ENCODE measurements around the gene CUBN. TPM values are rescaled to one million over a fixed set of nuclear protein-coding genes. Genes with fewer than 3 reads are reported as not detected.

CUBN gene
- total RNA-seq, 1 donor from 2014 or later, result 6.8 TPM

- no peak for DNase-seq (ENCODE audit: low spot score in 2 of 2)
- Histone ChIP-seq H3K36me3 (peaks cover 0 to 5% of the 10 kb centered on the region in 2 donors), H3K4me1 (peaks cover 0 to 8% of the 10 kb centered on the region in 2 donors), H3K9me3 (no peaks in the 10 kb centered on the region), H3K27me3 (no peaks in the 10 kb centered on the region), H3K27ac (peak overlapping the region in 1 of 2 donors; percentile 45), H3K4me3 (no peak overlapping the region)
- TF ChIP-seq CTCF (IDR thresholded peaks at IDR 0.05), result no peak
- intact Hi-C loops (cut with DNase I), result no loop called here
These were observed 340.4 kb downstream of the CUBN start for GRCh38 chr10:16789261-16789660.

GRCh38 chr10:16788778-16789177 is 340.8 kb downstream of the CUBN start:
- H3K27me3 ChIP-seq, result no peaks in the 10 kb centered on the region
- peak overlapping the region in 1 of 2 donors; percentile 45 for H3K27ac ChIP-seq
- H3K4me3 ChIP-seq, result no peak overlapping the region
- H3K4me1 ChIP-seq, result peaks cover 0 to 8% of the 10 kb centered on the region in 2 donors
- H3K36me3 ChIP-seq, result peaks cover 0 to 5% of the 10 kb centered on the region in 2 donors
- intact Hi-C loops (cut with DNase I), result no loop called here
- no peak for TF ChIP-seq CTCF (IDR thresholded peaks at IDR 0.05)
- no peaks in the 10 kb centered on the region for H3K9me3 ChIP-seq
- no peak for DNase-seq (ENCODE audit: low spot score in 2 of 2)

- intact Hi-C loops (cut with DNase I), result no loop called here
- Histone ChIP-seq H3K36me3 (peaks cover 0 to 5% of the 10 kb centered on the region in 2 donors), H3K27me3 (no peaks in the 10 kb centered on the region), H3K9me3 (no peaks in the 10 kb centered on the region), H3K27ac (no peak overlapping the region), H3K4me3 (no peak overlapping the region), H3K4me1 (peaks cover 0 to 8% of the 10 kb centered on the region in 2 donors)
- no peak for DNase-seq (ENCODE audit: low spot score in 2 of 2)
- no peak for TF ChIP-seq CTCF (IDR thresholded peaks at IDR 0.05)
These were observed 341.5 kb downstream of the CUBN start for GRCh38 chr10:16788125-16788524.

GRCh38 chr10:16787361-16787791 is 342.2 kb downstream of the CUBN start:
- intact Hi-C loops (cut with DNase I), result no loop called here
- Histone ChIP-seq H3K4me1 (peaks cover 0 to 8% of the 10 kb centered on the region in 2 donors), H3K36me3 (peaks cover 0 to 5% of the 10 kb centered on the region in 2 donors), H3K27me3 (no peaks in the 10 kb centered on the region), H3K4me3 (no peak overlapping the region), H3K9me3 (no peaks in the 10 kb centered on the region), H3K27ac (no peak overlapping the region)
- no peak for DNase-seq (ENCODE audit: low spot score in 2 of 2)
- no peak for TF ChIP-seq CTCF (IDR thresholded peaks at IDR 0.05)

- Histone ChIP-seq H3K27ac (no peak overlapping the region), H3K9me3 (no peaks in the 10 kb centered on the region), H3K36me3 (peaks cover 3% of the 10 kb centered on the region in 2 donors), H3K4me3 (no peak overlapping the region), H3K4me1 (no peaks in the 10 kb centered on the region), H3K27me3 (no peaks in the 10 kb centered on the region)
- DNase-seq (ENCODE audit: low spot score in 2 of 2), result no peak
- no peak for TF ChIP-seq CTCF (IDR thresholded peaks at IDR 0.05)
- intact Hi-C loops (cut with DNase I), result no loop called here
These were observed 349.2 kb downstream of the CUBN start for GRCh38 chr10:16780338-16780880.

All from ascending aorta (tissue), 2 donors.